ACHN (cell line): Measurements from ENCODE around the gene LPAR1.
"Not testable (repeated sequence)": the region's sequence is repeated elsewhere in the genome, so short reads cannot be mapped to it uniquely, and the experiment has no call there.

Experiments
- DNase-seq: peaks from one replicate; pipeline ENCODE4 v3.0.0-alpha.2; 2015
- in situ Hi-C: cut with HindIII; loops from 2 replicates; pipeline ENCODE4 v1.10.0; 2017; ENCODE audit warnings: low sequenced_read_pairs, low pct_ligation_motif_present, low pct_unique_long_range_greater_than_20kb

The LPAR1 gene, protein sequence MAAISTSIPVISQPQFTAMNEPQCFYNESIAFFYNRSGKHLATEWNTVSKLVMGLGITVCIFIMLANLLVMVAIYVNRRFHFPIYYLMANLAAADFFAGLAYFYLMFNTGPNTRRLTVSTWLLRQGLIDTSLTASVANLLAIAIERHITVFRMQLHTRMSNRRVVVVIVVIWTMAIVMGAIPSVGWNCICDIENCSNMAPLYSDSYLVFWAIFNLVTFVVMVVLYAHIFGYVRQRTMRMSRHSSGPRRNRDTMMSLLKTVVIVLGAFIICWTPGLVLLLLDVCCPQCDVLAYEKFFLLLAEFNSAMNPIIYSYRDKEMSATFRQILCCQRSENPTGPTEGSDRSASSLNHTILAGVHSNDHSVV

DNA sequence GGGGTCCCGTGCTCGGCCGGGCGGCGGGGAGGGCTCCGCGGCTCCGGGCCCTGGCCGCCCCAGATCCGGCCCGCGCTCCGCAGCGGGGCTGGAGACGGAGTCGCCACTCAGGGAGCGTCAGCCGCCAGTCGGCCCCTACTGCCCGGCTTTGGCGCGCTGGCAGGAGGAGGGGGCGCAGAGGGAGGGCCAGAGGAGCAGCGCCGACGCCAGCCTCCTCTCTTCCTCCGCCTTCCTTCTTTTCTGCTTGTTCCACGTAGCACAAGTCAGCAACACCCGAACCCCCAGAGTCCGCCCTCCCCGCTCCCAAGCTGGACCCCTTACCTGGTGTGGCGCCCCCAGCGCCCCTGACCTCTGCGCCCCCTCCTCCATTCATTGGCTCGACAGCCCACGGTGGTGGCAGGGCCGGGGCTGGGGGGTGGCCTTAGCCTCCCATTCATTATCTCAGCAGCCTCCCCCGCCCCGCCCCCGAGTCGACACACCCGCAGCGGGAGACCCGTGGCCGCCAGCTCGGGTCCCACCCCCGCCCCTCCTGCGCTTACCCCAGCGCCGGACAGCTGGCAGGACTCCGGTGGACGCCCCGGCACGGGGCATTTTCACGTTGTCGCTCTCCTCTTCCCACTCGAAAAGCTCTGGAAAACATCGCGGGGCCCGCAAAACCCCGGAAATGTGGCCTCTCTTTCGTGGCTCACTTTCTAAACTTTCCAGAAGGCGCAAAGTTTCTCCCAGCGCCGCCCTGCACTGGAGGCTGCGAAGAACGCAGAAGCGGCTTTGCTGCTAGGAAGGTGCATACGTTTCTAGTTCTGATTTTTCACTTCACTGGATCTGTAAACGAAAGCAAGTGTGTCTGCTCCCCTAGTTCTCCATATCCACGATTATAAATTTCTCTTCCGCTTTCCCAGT is at the start of gene LPAR1:
Gene LPAR1 (minus strand): TSS at position 140 of the 900 bp plus-strand sequence. CDS start 66,353 bp downstream, outside the sequence.
- in situ Hi-C loops, result no loop called here
- peak; percentile 65 for DNase-seq

DNA sequence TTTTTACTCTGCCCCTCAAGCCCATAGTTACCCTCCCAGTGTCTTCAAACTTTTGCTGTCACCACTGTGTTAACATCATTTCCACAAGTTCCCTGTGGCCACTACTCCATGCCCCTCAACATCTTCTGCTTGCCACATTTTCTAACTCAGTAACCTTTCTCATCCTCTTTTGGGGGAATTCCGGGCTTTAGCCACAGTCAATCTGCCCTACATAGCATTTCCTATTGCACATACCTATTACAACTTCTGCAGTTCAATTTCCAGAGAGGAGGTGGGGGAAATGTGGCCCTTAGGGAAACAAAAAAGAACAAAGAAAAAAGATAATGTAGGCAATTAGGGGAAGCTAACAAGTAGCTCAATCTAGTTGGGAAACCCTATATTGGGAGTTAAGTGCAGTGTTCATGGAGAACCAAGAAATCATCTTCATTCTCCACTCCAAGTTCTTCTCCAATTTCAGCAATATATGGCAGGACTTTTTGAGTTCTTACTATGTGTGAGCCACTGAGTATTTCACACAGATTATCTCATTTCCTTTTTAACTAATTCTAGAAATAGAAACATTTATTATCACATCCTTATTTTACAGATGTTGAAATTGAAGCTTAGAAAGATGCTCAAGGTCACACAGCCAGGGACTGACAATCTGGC is 40.2 kb upstream of the LPAR1 start:
- no peak for DNase-seq
- in situ Hi-C loops, result no loop called here

DNA sequence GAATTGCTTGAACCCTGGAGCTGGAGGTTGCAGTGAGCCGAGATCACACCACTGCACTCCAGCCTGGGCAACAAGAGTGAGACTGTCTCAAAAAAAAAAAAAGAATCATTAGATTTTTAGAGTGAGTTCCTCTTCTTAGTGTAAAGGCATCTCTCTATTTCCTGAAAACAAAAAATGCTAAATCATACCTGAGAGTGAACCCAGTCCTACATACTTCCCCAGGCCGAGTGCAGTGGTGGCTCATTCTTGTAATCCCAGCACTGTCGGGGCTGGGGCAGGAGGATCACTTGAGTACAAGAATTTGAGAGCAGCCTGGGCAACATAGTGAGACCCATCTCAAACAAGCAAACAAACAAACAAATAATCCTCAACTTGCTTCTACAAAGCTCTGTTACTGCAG is 38.2 kb upstream of the LPAR1 start:
- in situ Hi-C loops, result no loop called here
- DNase-seq, result no peak

DNA sequence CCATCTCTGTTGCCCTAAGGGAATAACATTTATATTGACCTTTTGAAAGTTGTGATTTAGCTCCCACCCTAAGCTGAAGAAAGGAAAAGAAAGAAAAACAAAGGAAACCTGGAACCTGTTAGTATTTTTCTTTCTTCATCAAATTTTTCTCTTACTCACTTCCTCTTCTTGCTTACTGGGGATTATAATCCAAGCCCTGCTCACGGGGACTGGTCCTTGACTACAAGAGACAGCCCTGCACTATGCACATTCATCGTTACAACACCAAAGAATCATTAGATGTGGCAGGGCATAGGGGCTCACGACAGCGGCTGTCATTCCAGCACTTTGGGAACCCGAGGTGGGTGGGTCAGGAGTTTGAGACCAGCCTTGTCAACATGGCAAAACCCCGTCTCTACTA is 37.8 kb upstream of the LPAR1 start:
- in situ Hi-C loops, result no loop called here
- no peak for DNase-seq

DNA sequence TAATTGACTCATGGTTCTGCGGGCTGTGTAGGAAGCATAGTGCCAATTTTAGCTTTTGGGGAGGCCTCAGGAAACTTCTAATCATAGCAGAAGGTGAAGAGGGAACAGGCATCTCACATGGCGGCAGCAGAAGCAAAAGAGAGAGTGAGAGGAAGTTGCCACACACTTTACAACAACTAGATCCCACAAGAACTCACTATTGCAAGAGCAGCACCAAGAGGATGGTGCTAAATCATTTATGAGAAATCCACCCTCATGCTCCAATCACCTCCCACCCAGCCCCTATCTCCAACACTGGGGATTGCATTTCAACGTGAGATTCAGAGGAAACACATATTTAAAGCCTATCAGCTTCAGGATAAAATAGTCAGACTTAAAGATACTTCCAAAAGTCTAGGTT is 36.1 kb upstream of the LPAR1 start:
- in situ Hi-C loops, result no loop called here
- no peak for DNase-seq

DNA sequence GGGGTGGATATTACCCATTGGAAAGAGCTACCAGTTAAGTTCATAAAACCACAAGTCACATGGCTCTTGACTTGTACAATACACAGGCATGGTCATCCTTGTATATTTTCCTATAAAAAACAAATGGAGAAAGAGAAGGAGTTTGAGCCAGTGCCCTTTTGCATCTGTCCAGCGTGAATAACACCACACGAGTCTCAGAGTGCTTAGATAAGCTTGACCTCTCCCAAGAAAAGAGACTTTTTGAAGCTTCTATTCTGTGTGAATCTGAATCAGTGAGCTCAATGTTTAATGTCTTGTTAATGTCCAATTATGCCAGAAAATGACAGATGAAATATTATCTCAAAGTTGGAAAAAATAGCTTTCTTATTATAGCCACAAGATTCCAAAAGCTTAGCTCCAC is 30.9 kb upstream of the LPAR1 start:
- in situ Hi-C loops, result no loop called here
- no peak for DNase-seq

DNA sequence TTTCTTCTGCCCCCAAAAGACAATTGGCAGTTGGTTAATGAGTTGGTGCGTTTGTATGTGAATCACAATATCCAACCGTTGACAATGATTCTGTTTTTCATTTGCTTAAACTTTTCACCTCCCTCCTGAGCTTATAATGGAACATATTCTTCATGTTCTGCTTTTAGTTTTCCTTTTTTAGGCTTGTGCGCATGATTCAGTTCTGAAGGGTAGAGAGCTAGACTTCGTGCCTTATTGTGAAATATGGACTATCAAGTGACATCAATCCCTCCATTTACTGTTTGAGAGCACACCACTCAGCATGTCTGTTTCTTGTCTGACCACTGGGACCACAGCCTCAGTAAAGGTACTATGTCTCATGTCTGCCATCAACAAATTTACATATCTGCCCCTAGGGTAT is 30.5 kb upstream of the LPAR1 start:
- no peak for DNase-seq
- in situ Hi-C loops, result no loop called here

DNA sequence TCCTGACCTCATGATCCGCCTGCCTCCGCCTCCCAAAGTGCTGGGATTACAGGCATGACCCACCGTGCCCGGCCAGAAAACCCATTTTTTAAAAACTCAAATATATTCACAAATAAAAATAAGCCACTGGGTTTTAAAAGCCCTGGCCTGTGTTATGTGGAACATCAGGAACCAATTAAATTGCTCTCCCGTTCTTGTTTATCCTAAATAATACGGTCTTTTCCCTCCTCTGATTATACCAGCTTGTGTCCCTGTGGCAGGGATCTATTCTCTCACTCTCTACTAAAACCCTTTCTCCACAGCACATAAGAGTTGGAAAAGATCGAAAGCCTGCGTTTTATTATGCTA is 30.1 kb upstream of the LPAR1 start:
- in situ Hi-C loops, result no loop called here
- DNase-seq, result no peak

DNA sequence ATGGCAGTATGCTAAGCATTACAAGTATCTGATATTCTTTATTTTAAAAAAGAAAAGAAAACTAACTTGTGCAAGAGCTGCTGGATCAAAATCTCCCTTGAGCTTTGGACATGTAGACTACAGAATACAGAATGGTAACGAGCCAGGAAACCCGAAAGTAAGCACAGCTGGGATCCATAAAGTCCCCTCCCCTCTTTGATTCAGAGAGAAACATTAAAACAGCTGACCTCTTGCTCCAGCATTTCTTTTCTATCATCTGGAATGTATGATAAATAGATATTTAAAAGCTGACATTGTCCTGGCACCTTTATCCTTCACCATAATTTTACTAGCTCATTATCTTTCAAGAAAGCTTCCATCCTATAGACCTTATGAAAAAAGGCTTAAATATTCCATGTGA is 28.2 kb upstream of the LPAR1 start:
- no peak for DNase-seq
- in situ Hi-C loops, result no loop called here

DNA sequence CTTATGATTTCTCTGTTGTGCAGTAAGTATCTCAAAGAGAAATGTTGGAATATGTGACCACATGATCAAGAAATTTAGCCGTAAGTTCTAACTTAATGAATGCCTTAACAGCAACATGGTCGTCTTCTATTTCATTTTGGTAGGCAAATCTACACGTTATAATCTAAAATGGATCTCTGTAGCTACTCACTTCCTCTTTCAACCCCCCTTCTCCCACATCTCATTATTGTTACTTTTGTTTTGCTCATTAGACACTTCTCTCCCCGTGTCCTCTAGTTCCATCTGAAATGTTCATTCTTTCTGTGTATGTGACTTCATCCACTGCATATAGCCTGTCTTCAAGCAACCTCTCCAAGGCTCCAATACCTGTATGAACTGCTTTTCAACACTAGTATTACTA is 27.1 kb upstream of the LPAR1 start:
- DNase-seq, result no peak
- in situ Hi-C loops, result no loop called here

DNA sequence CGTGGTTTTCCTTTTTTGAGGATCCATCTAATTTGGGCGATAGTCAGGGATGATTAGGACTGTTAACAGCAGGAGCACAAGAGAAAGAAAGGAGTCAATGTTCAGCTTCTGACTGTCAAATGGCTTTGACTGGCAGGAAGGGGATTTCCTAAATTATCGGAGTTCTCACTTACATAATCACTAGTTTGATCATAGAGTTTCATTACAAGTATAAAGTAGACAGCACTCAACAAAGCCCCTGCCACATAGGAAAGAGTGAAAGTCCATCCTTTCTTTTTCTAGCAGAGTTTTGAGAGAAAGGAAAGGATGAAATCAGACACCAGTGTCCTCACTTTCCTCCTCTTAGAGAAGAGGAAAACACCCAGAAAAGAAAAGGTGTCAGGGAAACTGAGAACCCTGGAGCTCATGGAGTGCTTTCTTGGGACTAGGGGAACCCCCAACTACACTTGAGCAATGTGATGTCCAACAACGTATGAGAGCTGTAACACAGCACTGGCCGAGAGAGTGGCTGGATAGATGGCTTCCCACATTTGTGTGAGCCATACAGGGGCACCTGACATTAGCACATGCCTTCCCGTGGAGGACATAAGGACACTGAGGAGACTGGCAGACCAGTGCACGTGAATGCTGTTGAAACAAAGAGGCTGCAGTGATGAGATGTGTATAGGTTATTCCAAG is 26.0 kb upstream of the LPAR1 start:
- DNase-seq, result no peak
- in situ Hi-C loops, result no loop called here

DNA sequence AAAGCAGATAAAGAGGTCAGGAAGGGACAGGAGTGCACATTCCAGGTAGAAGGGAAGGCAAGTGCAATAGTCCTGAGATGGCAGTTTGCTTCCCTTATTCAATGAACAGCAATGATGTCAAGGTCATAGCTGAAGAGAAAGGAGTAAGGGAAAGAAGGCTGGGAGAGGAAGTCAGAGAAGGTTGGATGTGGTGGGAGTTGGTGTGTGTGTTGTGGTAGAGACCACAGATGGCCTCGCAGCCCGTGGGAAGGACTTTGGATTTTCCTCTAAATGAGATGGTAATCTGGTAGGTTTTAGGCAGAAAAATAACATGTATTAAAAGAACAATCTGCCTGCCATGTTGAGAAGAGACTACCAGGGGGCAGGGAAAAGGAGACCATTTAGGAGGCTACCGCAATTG is 25.1 kb upstream of the LPAR1 start:
- no peak for DNase-seq
- in situ Hi-C loops, result no loop called here

DNA sequence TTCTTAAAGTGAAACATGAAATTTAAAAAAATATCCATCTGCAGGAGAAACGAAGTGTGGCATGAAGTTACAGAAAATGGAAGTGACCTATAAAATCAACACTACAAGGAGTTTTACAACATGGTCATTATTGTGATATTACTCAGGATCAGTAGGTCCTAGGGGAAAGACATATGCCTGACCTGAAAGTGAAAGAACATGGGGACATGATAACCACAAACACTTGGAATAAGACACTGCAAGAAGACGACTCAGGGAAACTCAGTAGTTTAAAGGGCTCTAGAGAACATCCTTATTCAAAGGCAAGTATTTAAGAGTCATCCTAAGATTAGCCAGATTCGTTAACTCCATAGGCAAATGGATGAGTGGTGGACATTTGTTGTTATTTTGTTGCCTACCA is 19.9 kb upstream of the LPAR1 start:
- in situ Hi-C loops, result no loop called here
- no peak for DNase-seq

DNA sequence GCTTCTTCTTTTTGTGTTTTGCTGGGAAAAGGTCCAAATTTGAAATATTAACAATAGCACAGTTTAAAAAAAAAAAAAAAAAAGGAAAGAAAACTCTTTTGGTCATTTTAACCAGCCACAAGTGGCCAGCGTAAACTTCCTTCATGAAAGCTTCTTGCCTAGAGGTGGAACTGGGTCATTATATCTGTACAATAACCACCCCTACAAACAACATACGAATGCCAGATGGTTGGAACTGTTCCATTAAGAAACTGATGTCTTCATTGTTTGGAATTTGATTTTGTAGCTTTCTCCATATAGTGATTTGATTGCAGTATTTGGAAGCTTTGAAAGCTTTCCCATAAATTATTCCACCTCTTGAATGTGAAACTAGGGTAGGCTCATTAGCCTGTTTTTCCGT is 18.3 kb upstream of the LPAR1 start:
- DNase-seq, result no peak
- in situ Hi-C loops, result no loop called here

DNA sequence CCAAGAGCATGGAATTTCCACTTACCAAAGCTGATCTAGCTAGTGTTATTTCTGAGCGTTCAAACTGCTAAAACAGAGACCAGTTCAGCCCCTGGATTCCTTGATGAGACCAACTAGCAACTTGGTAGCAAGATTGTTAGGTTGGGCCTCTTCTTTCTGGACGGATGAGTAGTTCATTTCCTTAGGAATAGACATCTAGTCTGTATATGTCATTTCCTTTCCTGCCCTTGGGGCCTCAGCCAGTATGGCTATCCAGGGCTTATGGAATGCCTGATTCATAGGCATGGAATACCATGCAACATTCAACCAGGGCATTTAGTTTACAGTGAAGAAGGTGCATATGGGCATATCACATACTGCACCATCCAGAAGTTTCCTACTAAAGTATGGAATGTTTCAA is 14.5 kb upstream of the LPAR1 start:
- DNase-seq, result no peak
- in situ Hi-C loops, result no loop called here

DNA sequence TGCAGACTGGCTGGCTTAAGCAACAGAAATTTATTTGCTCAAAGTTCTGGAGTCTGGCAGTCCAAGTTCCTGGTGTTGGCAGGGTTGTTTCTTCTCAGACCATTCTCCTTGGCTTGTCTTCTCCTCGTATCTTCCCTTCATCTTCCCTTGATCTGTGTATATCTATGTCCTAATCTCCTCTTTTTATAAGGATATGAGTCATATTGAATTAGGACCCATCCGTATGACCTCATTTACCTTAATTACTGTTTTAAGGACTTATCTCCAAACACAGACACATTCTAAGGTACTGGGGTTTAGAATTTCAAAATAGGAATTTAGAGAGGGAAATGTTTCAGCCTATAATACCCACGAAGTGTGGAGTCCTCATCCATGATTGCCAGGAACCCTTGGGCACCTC is 13.1 kb upstream of the LPAR1 start:
- in situ Hi-C loops, result no loop called here
- no peak for DNase-seq

DNA sequence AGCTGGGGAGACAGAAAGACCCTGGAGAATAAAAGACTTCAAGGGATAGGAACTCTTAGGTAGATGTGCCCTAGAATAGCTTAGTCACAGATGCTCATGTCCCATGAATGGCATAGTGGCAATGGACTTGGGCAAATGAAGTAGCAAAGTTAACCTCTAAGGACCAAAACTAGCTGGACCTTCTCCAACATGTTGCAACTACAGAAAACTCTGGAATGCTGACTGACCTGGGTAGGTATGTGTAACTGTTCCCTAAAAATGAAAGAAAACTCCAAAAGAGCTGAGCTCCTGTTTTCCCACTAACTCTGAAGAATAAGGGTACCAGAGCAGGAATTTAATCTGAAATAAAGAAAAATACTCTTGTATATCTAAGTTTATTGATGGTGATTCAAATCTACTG is 12.5 kb upstream of the LPAR1 start:
- no peak for DNase-seq
- in situ Hi-C loops, result no loop called here

DNA sequence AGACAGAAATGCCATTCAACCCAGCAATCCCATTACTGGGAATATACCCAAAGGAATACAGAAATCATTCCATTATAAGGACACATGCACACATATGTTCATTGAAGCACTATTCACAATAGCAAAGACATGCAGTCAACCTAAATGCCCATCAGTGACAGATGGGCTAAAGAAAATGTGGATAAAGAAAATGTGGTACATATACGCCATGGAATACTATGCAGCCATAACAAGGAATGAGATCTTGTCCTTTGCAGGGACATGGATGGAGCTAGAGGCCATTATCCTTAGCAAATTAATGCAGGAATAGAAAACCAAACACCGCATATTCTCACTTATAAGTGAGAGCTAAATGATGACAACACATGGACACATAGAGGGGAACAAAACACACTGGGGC is 9.0 kb upstream of the LPAR1 start:
- in situ Hi-C loops, DNase-seq: not testable (repeated sequence)

DNA sequence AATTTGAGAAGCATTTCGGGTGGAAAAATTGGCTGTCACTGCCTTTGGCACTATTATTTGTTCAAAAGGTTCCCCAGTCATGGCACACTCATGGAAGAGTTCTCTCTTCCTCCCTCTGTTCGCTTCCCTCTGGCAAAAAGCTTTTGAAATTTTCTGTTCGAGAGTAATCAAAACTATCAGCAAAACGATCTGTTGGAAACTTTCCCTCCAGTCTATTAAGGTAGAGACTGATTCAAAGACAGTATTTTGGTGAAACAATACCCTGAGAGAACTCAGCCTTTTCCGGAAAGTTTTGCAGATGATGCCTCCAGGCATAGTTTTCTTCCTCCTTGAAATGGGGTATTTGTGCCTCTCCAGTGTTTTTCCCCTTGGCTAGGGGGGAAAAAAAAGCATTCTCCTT is 3.6 kb upstream of the LPAR1 start:
- no peak for DNase-seq
- in situ Hi-C loops, result no loop called here
